Activated naive CD4-positive, alpha-beta T cell treated with anti-CD3 and anti-CD28 coated beads for 36 hours (primary cell): ENCODE measurements around the gene RPS19BP1. TPM values are rescaled to one million over a fixed set of nuclear protein-coding genes. Genes with fewer than 3 reads are reported as not detected.

Experiments
- CTCF ChIA-PET: fragments of 350-600 bp; sonication (Branson Sonifier 250); formaldehyde crosslinking; loops from one replicate; lab custom pipeline; 2021; ENCODE audit warnings: antibody characterized with exemption; lab: Charles Lee
- DNase-seq: peaks from one replicate; pipeline ENCODE4 v3.0.0-alpha.2; 2020
- H3K27ac Mint-ChIP-seq: one replicate; pipeline ENCODE4 v1.8.0; 2021; ENCODE audit warnings: mild to moderate bottlenecking, mixed read lengths
- H3K27me3 Mint-ChIP-seq: one replicate; pipeline ENCODE4 v1.8.0; 2021; ENCODE audit warnings: low read depth, mixed read lengths
- H3K36me3 Mint-ChIP-seq: one replicate; pipeline ENCODE4 v1.8.0; 2021; ENCODE audit warnings: low read depth, mixed read lengths
- H3K4me1 Mint-ChIP-seq: one replicate; pipeline ENCODE4 v1.8.0; 2021; ENCODE audit warnings: low read depth, mixed read lengths
- H3K4me3 Mint-ChIP-seq: one replicate; pipeline ENCODE4 v1.8.0; 2021; ENCODE audit warnings: mild to moderate bottlenecking, moderate library complexity, mixed read lengths
- H3K9me3 Mint-ChIP-seq: one replicate; pipeline ENCODE4 v1.8.0; 2021; ENCODE audit warnings: mixed read lengths
- intact Hi-C: fragments of 100-400 bp; cut with micrococcal nuclease; formaldehyde crosslinking; loops from one replicate; pipeline ENCODE4 v1.15.1; 2023
- total RNA-seq, 2 experiments: library from RNA; stranded (reverse); gene quantifications; one replicate each; pipeline ENCODE4 v1.2.3, GENCODE V29; 2021

RPS19BP1 gene
- total RNA-seq, 2 experiments from 2014 or later = 52.0 to 56.2 TPM

- Mint-ChIP-seq H3K27me3 (no peaks in the 10 kb centered on the region), H3K4me1 (peaks cover 12% of the 10 kb centered on the region), H3K9me3 (peaks cover 5% of the 10 kb centered on the region), H3K4me3 (no peak overlapping the region), H3K36me3 (no peaks in the 10 kb centered on the region), H3K27ac (no peak overlapping the region)
- CTCF ChIA-PET = no interaction called here
- no peak for DNase-seq
- intact Hi-C loops = no loop called here
Observed at GRCh38 chr22:39569066-39569465, 36.5 kb upstream of the RPS19BP1 start.

- Mint-ChIP-seq H3K36me3 (no peaks in the 10 kb centered on the region), H3K27me3 (no peaks in the 10 kb centered on the region), H3K9me3 (peaks cover 5% of the 10 kb centered on the region), H3K27ac (no peak overlapping the region), H3K4me1 (peaks cover 12% of the 10 kb centered on the region), H3K4me3 (no peak overlapping the region)
- CTCF ChIA-PET = no interaction called here
- DNase-seq = no peak
- intact Hi-C loops = no loop called here
Observed at GRCh38 chr22:39568278-39568981, 35.9 kb upstream of the RPS19BP1 start.

GRCh38 chr22:39567135-39567946 lies 34.8 kb upstream of the RPS19BP1 start:
- intact Hi-C loops = loop anchor here (2.0 kb wide), 1 partner anchor 373 kb away; no protein-coding TSS in a partner anchor
- H3K36me3 Mint-ChIP-seq = no peaks in the 10 kb centered on the region
- peak overlapping the region; percentile 16 for H3K27ac Mint-ChIP-seq
- no peak overlapping the region for H3K4me3 Mint-ChIP-seq
- H3K4me1 Mint-ChIP-seq = peaks cover 12% of the 10 kb centered on the region
- DNase-seq = peak; percentile 81
- CTCF ChIA-PET = interaction anchor here (0.7 to 1.6 kb wide), 3 partner anchors 33 to 457 kb away, joined by 3 to 5 read pairs (median 4); no protein-coding TSS in a partner anchor
- H3K27me3 Mint-ChIP-seq = no peaks in the 10 kb centered on the region
- H3K9me3 Mint-ChIP-seq = peaks cover 5% of the 10 kb centered on the region

GRCh38 chr22:39565414-39565944 lies 32.9 kb upstream of the RPS19BP1 start:
- no peak for DNase-seq
- CTCF ChIA-PET = no interaction called here
- intact Hi-C loops = no loop called here
- peaks cover 5% of the 10 kb centered on the region for H3K9me3 Mint-ChIP-seq
- H3K4me1 Mint-ChIP-seq = peaks cover 12% of the 10 kb centered on the region
- no peaks in the 10 kb centered on the region for H3K36me3 Mint-ChIP-seq
- no peaks in the 10 kb centered on the region for H3K27me3 Mint-ChIP-seq
- no peak overlapping the region for H3K27ac Mint-ChIP-seq
- H3K4me3 Mint-ChIP-seq = no peak overlapping the region

GRCh38 chr22:39563571-39564428 lies 31.3 kb upstream of the RPS19BP1 start:
- H3K4me1 Mint-ChIP-seq = peaks cover 12% of the 10 kb centered on the region
- no peak for DNase-seq
- peaks cover 5% of the 10 kb centered on the region for H3K9me3 Mint-ChIP-seq
- no peak overlapping the region for H3K4me3 Mint-ChIP-seq
- no peaks in the 10 kb centered on the region for H3K27me3 Mint-ChIP-seq
- CTCF ChIA-PET = no interaction called here
- H3K27ac Mint-ChIP-seq = no peak overlapping the region
- no peaks in the 10 kb centered on the region for H3K36me3 Mint-ChIP-seq
- intact Hi-C loops = no loop called here

- Mint-ChIP-seq H3K27me3 (peaks cover 3% of the 10 kb centered on the region), H3K27ac (no peak overlapping the region), H3K4me3 (no peak overlapping the region), H3K9me3 (peaks cover 5% of the 10 kb centered on the region), H3K4me1 (peaks cover 12% of the 10 kb centered on the region), H3K36me3 (no peaks in the 10 kb centered on the region)
- intact Hi-C loops = no loop called here
- DNase-seq = no peak
- CTCF ChIA-PET = interaction anchor here (1.8 kb wide), 1 partner anchor 462 kb away, joined by 8 read pairs; no protein-coding TSS in a partner anchor
Observed at GRCh38 chr22:39562839-39563489, 30.4 kb upstream of the RPS19BP1 start.

- intact Hi-C loops = no loop called here
- Mint-ChIP-seq H3K36me3 (no peaks in the 10 kb centered on the region), H3K27me3 (peaks cover 13% of the 10 kb centered on the region), H3K27ac (no peak overlapping the region), H3K4me1 (peaks cover 4% of the 10 kb centered on the region), H3K4me3 (no peak overlapping the region), H3K9me3 (no peaks in the 10 kb centered on the region)
- no peak for DNase-seq
- CTCF ChIA-PET = interaction anchor here (0.5 to 3.3 kb wide), 5 partner anchors 17 to 464 kb away, joined by 3 to 20 read pairs (median 4); no protein-coding TSS in a partner anchor
Observed at GRCh38 chr22:39560127-39560526, 27.6 kb upstream of the RPS19BP1 start.

GRCh38 chr22:39559456-39560105 lies 27.0 kb upstream of the RPS19BP1 start:
- no peaks in the 10 kb centered on the region for H3K36me3 Mint-ChIP-seq
- no peaks in the 10 kb centered on the region for H3K9me3 Mint-ChIP-seq
- intact Hi-C loops = loop anchor here (5.0 kb wide), 1 partner anchor 463 kb away; no protein-coding TSS in a partner anchor
- peaks cover 4% of the 10 kb centered on the region for H3K4me1 Mint-ChIP-seq
- DNase-seq = no peak
- H3K4me3 Mint-ChIP-seq = no peak overlapping the region
- CTCF ChIA-PET = interaction anchor here (0.5 to 3.3 kb wide), 8 partner anchors 17 to 465 kb away, joined by 3 to 20 read pairs (median 4); no protein-coding TSS in a partner anchor
- peaks cover 13% of the 10 kb centered on the region for H3K27me3 Mint-ChIP-seq
- no peak overlapping the region for H3K27ac Mint-ChIP-seq

GRCh38 chr22:39558950-39559349 lies 26.4 kb upstream of the RPS19BP1 start:
- intact Hi-C loops = loop anchor here (5.0 kb wide), 1 partner anchor 463 kb away; no protein-coding TSS in a partner anchor
- CTCF ChIA-PET = interaction anchor here (0.6 to 3.3 kb wide), 6 partner anchors 18 to 466 kb away, joined by 3 to 20 read pairs (median 4); no protein-coding TSS in a partner anchor
- peaks cover 4% of the 10 kb centered on the region for H3K4me1 Mint-ChIP-seq
- no peak overlapping the region for H3K4me3 Mint-ChIP-seq
- H3K27ac Mint-ChIP-seq = no peak overlapping the region
- H3K9me3 Mint-ChIP-seq = no peaks in the 10 kb centered on the region
- peaks cover 13% of the 10 kb centered on the region for H3K27me3 Mint-ChIP-seq
- DNase-seq = no peak
- no peaks in the 10 kb centered on the region for H3K36me3 Mint-ChIP-seq

- CTCF ChIA-PET = interaction anchor here (2.5 to 3.3 kb wide), 2 partner anchors 23 to 466 kb away, joined by 9 to 20 read pairs; no protein-coding TSS in a partner anchor
- no peaks in the 10 kb centered on the region for H3K36me3 Mint-ChIP-seq
- intact Hi-C loops = loop anchor here (5.0 kb wide), 1 partner anchor 464 kb away; no protein-coding TSS in a partner anchor
- H3K9me3 Mint-ChIP-seq = no peaks in the 10 kb centered on the region
- no peak overlapping the region for H3K27ac Mint-ChIP-seq
- H3K4me3 Mint-ChIP-seq = peak overlapping the region; percentile 58
- no peak for DNase-seq
- H3K4me1 Mint-ChIP-seq = peaks cover 4% of the 10 kb centered on the region
- H3K27me3 Mint-ChIP-seq = peaks cover 13% of the 10 kb centered on the region
Observed at GRCh38 chr22:39558254-39558727, 25.7 kb upstream of the RPS19BP1 start.
